HEK293 (cell line): ENCODE measurements around the gene RSU1.

Source experiments
- CTCF ChIA-PET: fragments of 350-600 bp; formaldehyde crosslinking; extraction: SDS; loops from one replicate; lab custom pipeline; 2021; ENCODE audit warnings: antibody characterized with exemption; lab: Yijun Ruan, JAX
- POLR2A ChIA-PET: fragments of 300-600 bp; formaldehyde crosslinking; extraction: SDS; loops from one replicate; lab custom pipeline; 2020; ENCODE audit warnings: antibody characterized with exemption, inconsistent platforms; lab: Yijun Ruan, JAX
- H3K27ac ChIP-seq: fragments of 200-500 bp; sonication (Bioruptor generic); 2 replicates; pipeline ENCODE4 v1.5.1; 2014; ENCODE audit warnings: low read depth, low read length, control low read depth, inconsistent platforms; ENCODE audit errors: extremely low read depth
- H3K36me3 ChIP-seq, 2 experiments: fragments of 200-500 bp in 1 of 2; sonication (Bioruptor generic) in 1 of 2; 1 replicate in 1 of 2; 2 replicates in 1 of 2; pipeline ENCODE4 v1.5.1; 2014 to 2017; ENCODE audit warnings: inconsistent platforms in 2 of 2, low read length in 2 of 2; ENCODE audit not compliant: control insufficient read depth in 2 of 2, insufficient read depth in 1 of 2
- H3K4me1 ChIP-seq: fragments of 200-500 bp; sonication (Bioruptor generic); 2 replicates; pipeline ENCODE4 v1.5.1; 2014; ENCODE audit warnings: mild to moderate bottlenecking, low read length, inconsistent platforms; ENCODE audit not compliant: control insufficient read depth, insufficient read depth
- H3K4me3 ChIP-seq: 2 replicates; pipeline ENCODE4 v1.5.1; 2011; ENCODE audit warnings: low read depth, mild to moderate bottlenecking, control low read depth, low read length, moderate library complexity
- H3K9me3 ChIP-seq: fragments of 200-500 bp; sonication (Bioruptor generic); 2 replicates; pipeline ENCODE4 v1.5.1; 2014; ENCODE audit warnings: low read depth, low read length, inconsistent platforms; ENCODE audit not compliant: control insufficient read depth, insufficient read depth
- BCL11A ChIP-seq: fragments of 450-650 bp; formaldehyde crosslinking; IDR thresholded peaks from 2 replicates; pipeline ENCODE4 v1.5.1; 2016; ENCODE audit warnings: low read depth, missing biosample characterization, missing genetic modification characterization
- HOXA7 ChIP-seq: sonication (generic); formaldehyde crosslinking; IDR thresholded peaks from 2 replicates; pipeline ENCODE4 v1.8.1; 2022; ENCODE audit warnings: missing genetic modification reagents, borderline replicate concordance
- KLF7 ChIP-seq: fragments of 450-650 bp; formaldehyde crosslinking; IDR thresholded peaks from 2 replicates; pipeline ENCODE4 v1.5.1; 2016; ENCODE audit warnings: missing biosample characterization, missing genetic modification characterization, borderline replicate concordance
- MEIS1 ChIP-seq: sonication (generic); formaldehyde crosslinking; IDR thresholded peaks from 2 replicates; pipeline ENCODE4 v1.8.1; 2022; ENCODE audit warnings: missing genetic modification reagents, mild to moderate bottlenecking, borderline replicate concordance
- ZFP41 ChIP-seq: fragments of 450-650 bp; formaldehyde crosslinking; IDR thresholded peaks from 2 replicates; pipeline ENCODE4 v1.5.1; 2016; ENCODE audit warnings: missing biosample characterization, missing genetic modification characterization, borderline replicate concordance
- ZNF138 ChIP-seq: fragments of 450-650 bp; formaldehyde crosslinking; IDR thresholded peaks from 2 replicates; pipeline ENCODE4 v1.5.1; 2016; ENCODE audit warnings: missing biosample characterization, missing genetic modification characterization, borderline replicate concordance
- ZNF155 ChIP-seq: fragments of 450-650 bp; formaldehyde crosslinking; IDR thresholded peaks from 2 replicates; pipeline ENCODE4 v1.5.1; 2016; ENCODE audit warnings: missing biosample characterization, missing genetic modification characterization
- ZNF274 ChIP-seq, 2 experiments: fragments of 200-500 bp in 1 of 2; fragments of 450-650 bp in 1 of 2; sonication (Bioruptor generic) in 1 of 2; formaldehyde crosslinking in 1 of 2; IDR thresholded peaks; 2 replicates each; pipeline versions ENCODE4 v1.5.1 to v1.6.1; 2014 to 2016; ENCODE audit warnings: borderline replicate concordance in 1 of 2, inconsistent platforms in 1 of 2, low read length in 1 of 2, missing biosample characterization in 1 of 2, missing genetic modification characterization in 1 of 2
- ZNF544 ChIP-seq: fragments of 450-650 bp; formaldehyde crosslinking; IDR thresholded peaks from 2 replicates; pipeline ENCODE4 v1.5.0; 2017; ENCODE audit warnings: missing biosample characterization, missing genetic modification characterization
- ZNF555 ChIP-seq: fragments of 450-650 bp; formaldehyde crosslinking; conservative IDR thresholded peaks from 2 replicates; pipeline ENCODE4 v1.5.1; 2017; ENCODE audit warnings: missing biosample characterization, mild to moderate bottlenecking, missing genetic modification characterization, inconsistent platforms
- ZNF560 ChIP-seq: fragments of 450-650 bp; formaldehyde crosslinking; IDR thresholded peaks from 2 replicates; pipeline ENCODE4 v1.5.1; 2017; ENCODE audit warnings: missing biosample characterization, missing genetic modification characterization, borderline replicate concordance
- ZNF768 ChIP-seq: fragments of 450-650 bp; formaldehyde crosslinking; IDR thresholded peaks from 2 replicates; pipeline ENCODE4 v1.5.1; 2018; ENCODE audit warnings: missing biosample characterization, mild to moderate bottlenecking, missing genetic modification characterization
- ZNF777 ChIP-seq: fragments of 450-650 bp; formaldehyde crosslinking; IDR thresholded peaks from 2 replicates; pipeline ENCODE4 v1.5.1; 2017; ENCODE audit warnings: missing biosample characterization, missing genetic modification characterization, borderline replicate concordance
- ZNF830 ChIP-seq: fragments of 450-650 bp; IDR thresholded peaks from 2 replicates; pipeline ENCODE4 v1.5.0; 2018; ENCODE audit warnings: missing biosample characterization, missing genetic modification characterization, low read depth, mild to moderate bottlenecking, moderate library complexity
- TF ChIP-seq, protein P1 (sequence below): fragments of 450-650 bp; formaldehyde crosslinking; IDR thresholded peaks from 2 replicates; pipeline ENCODE4 v1.5.1; 2016; ENCODE audit warnings: missing biosample characterization, missing genetic modification characterization
- TF ChIP-seq, protein P2 (sequence below): fragments of 450-650 bp; formaldehyde crosslinking; IDR thresholded peaks from 2 replicates; pipeline ENCODE4 v1.5.0; 2017; ENCODE audit warnings: missing biosample characterization, missing genetic modification characterization, borderline replicate concordance
- TF ChIP-seq, protein P3 (sequence below): fragments of 450-650 bp; formaldehyde crosslinking; IDR thresholded peaks from 2 replicates; pipeline ENCODE4 v1.5.1; 2016; ENCODE audit warnings: missing biosample characterization, missing genetic modification characterization
- TF ChIP-seq, protein P4 (sequence below): fragments of 450-650 bp; formaldehyde crosslinking; conservative IDR thresholded peaks from 2 replicates; pipeline ENCODE4 v1.5.1; 2016; ENCODE audit warnings: low read depth, missing biosample characterization, missing genetic modification characterization

The RSU1 gene

DNA sequence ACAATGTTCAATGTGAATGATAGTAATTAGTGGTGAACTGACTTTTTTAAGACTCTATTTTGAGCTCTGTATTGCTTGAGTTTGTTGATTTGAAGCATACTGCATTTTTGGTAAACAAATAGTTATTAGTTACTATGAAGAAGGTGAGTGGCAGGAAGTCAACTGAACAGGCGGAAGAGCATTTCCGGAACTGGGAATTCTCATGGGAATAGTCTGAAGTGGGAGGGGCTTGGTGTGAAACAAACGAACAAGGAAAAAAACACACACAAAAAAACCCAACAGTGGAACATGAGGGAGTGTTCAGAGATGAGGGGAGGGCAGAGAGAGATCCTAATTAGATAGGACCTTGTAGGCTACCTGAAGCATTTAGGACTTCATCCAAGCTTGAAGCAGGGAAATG, 251.6 kb downstream of the RSU1 start (continued):
- no peak for TF ChIP-seq BCL11A (tag by site-specific recombination)
- TF ChIP-seq, protein P1, sequence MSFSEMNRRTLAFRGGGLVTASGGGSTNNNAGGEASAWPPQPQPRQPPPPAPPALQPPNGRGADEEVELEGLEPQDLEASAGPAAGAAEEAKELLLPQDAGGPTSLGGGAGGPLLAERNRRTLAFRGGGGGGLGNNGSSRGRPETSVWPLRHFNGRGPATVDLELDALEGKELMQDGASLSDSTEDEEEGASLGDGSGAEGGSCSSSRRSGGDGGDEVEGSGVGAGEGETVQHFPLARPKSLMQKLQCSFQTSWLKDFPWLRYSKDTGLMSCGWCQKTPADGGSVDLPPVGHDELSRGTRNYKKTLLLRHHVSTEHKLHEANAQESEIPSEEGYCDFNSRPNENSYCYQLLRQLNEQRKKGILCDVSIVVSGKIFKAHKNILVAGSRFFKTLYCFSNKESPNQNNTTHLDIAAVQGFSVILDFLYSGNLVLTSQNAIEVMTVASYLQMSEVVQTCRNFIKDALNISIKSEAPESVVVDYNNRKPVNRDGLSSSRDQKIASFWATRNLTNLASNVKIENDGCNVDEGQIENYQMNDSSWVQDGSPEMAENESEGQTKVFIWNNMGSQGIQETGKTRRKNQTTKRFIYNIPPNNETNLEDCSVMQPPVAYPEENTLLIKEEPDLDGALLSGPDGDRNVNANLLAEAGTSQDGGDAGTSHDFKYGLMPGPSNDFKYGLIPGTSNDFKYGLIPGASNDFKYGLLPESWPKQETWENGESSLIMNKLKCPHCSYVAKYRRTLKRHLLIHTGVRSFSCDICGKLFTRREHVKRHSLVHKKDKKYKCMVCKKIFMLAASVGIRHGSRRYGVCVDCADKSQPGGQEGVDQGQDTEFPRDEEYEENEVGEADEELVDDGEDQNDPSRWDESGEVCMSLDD (tag by site-specific recombination): no peak
- no peak for TF ChIP-seq KLF7
- no peak for TF ChIP-seq HOXA7 (CRISPR knock-in tag)
- TF ChIP-seq, protein P2, sequence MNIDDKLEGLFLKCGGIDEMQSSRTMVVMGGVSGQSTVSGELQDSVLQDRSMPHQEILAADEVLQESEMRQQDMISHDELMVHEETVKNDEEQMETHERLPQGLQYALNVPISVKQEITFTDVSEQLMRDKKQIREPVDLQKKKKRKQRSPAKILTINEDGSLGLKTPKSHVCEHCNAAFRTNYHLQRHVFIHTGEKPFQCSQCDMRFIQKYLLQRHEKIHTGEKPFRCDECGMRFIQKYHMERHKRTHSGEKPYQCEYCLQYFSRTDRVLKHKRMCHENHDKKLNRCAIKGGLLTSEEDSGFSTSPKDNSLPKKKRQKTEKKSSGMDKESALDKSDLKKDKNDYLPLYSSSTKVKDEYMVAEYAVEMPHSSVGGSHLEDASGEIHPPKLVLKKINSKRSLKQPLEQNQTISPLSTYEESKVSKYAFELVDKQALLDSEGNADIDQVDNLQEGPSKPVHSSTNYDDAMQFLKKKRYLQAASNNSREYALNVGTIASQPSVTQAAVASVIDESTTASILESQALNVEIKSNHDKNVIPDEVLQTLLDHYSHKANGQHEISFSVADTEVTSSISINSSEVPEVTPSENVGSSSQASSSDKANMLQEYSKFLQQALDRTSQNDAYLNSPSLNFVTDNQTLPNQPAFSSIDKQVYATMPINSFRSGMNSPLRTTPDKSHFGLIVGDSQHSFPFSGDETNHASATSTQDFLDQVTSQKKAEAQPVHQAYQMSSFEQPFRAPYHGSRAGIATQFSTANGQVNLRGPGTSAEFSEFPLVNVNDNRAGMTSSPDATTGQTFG: no peak
- no peak for TF ChIP-seq ZNF555 (tag by site-specific recombination)

DNA sequence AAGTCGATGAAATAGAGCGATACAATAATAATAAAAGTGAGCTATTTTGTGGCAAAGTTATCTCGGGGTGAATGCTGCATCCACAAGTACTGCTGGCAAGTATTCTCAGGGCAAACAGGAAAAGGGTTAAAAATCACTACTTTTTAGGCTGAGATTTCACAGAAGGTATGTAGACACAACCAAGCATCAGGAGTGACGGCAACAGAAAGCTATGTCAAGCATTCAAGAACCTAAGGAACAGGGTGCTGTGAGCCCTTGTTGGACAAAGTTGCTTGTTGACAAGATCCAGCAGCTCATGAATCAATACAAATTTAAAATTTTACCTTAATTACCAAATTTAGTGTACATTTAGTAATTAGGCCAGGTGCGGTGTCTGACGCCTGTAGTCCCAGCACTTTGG, 254.3 kb downstream of the RSU1 start:
- CTCF ChIA-PET: no interaction called here
- TF ChIP-seq ZNF544 (tag by site-specific recombination) (no peak), ZNF560 (tag by site-specific recombination) (no peak), ZFP41 (no peak), ZNF768 (no peak), MEIS1 (no peak), ZNF138 (no peak), ZNF274 (IDR thresholded peaks at IDR 0.05; ENCODE audit: low read length) (no peak), ZNF274 (tag by site-specific recombination; IDR thresholded peaks at IDR 0.05; ENCODE audit: borderline replicate concordance) (no peak), ZNF155 (tag by site-specific recombination) (no peak), ZNF830 (tag by site-specific recombination) (no peak), ZNF777 (tag by site-specific recombination) (no peak)
- TF ChIP-seq, protein P3, sequence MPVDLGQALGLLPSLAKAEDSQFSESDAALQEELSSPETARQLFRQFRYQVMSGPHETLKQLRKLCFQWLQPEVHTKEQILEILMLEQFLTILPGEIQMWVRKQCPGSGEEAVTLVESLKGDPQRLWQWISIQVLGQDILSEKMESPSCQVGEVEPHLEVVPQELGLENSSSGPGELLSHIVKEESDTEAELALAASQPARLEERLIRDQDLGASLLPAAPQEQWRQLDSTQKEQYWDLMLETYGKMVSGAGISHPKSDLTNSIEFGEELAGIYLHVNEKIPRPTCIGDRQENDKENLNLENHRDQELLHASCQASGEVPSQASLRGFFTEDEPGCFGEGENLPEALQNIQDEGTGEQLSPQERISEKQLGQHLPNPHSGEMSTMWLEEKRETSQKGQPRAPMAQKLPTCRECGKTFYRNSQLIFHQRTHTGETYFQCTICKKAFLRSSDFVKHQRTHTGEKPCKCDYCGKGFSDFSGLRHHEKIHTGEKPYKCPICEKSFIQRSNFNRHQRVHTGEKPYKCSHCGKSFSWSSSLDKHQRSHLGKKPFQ (tag by site-specific recombination): no peak
- TF ChIP-seq, protein P2: no peak
- TF ChIP-seq, protein P4, sequence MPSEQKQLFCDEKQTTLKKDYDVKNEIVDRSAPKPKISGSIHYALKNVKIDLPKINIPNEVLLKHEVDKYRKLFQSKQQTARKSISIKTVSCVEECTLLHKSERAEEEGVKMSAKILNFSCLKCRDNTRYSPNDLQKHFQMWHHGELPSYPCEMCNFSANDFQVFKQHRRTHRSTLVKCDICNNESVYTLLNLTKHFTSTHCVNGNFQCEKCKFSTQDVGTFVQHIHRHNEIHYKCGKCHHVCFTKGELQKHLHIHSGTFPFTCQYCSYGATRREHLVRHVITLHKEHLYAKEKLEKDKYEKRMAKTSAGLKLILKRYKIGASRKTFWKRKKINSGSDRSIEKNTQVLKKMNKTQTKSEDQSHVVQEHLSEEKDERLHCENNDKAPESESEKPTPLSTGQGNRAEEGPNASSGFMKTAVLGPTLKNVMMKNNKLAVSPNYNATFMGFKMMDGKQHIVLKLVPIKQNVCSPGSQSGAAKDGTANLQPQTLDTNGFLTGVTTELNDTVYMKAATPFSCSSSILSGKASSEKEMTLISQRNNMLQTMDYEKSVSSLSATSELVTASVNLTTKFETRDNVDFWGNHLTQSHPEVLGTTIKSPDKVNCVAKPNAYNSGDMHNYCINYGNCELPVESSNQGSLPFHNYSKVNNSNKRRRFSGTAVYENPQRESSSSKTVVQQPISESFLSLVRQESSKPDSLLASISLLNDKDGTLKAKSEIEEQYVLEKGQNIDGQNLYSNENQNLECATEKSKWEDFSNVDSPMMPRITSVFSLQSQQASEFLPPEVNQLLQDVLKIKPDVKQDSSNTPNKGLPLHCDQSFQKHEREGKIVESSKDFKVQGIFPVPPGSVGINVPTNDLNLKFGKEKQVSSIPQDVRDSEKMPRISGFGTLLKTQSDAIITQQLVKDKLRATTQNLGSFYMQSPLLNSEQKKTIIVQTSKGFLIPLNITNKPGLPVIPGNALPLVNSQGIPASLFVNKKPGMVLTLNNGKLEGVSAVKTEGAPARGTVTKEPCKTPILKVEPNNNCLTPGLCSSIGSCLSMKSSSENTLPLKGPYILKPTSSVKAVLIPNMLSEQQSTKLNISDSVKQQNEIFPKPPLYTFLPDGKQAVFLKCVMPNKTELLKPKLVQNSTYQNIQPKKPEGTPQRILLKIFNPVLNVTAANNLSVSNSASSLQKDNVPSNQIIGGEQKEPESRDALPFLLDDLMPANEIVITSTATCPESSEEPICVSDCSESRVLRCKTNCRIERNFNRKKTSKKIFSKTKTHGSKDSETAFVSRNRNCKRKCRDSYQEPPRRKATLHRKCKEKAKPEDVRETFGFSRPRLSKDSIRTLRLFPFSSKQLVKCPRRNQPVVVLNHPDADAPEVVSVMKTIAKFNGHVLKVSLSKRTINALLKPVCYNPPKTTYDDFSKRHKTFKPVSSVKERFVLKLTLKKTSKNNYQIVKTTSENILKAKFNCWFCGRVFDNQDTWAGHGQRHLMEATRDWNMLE (tag by site-specific recombination): no peak

More for the DNA sequence above, 254.3 kb downstream of the RSU1 start:
- no peaks in the 10 kb centered on the region for H3K36me3 ChIP-seq
- POLR2A ChIA-PET: interaction anchor here (0.6 kb wide), 1 partner anchor 63 kb away, joined by 5 read pairs; no protein-coding TSS in a partner anchor
- H3K9me3 ChIP-seq: no peaks in the 10 kb centered on the region
- H3K27ac ChIP-seq: no peak overlapping the region
- H3K4me1 ChIP-seq: no peaks in the 10 kb centered on the region
- no peak overlapping the region for H3K4me3 ChIP-seq
